ENCODE measurements around the gene CXorf65.

CXorf65 gene

GRCh38 chrX:71106427-71106826 lies at the start of gene CXorf65:
TSS of gene CXorf65 (minus strand) at chrX:71106740. CDS start at chrX:71106556, 184 bp downstream.
- no peak for DNase-seq (ENCODE audit: low read depth)

DNA sequence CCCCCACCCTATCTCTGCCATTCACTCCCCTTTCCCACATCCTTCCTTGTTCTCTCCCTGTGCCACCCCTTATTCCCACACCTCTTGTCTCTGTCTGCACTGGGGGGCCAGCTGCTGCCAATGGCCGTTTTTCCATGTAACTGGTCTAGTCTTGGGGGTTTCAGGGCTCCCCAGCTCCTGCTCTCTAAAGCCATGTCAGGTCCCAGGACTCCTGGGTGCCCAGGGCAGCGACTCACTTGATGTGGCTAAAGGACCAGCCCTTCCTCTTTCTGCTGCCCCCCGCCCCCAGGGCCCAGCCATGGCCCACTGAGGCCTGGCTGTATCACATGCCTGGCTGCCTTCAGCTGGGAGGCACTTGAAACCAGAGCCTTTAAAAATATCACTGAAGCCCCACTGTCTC lies 48.1 kb upstream of the CXorf65 start:
- no peak for DNase-seq (ENCODE audit: low read depth)

- no peak for DNase-seq (ENCODE audit: low read depth)
Measured at GRCh38 chrX:71154196-71154595, 47.7 kb upstream of the CXorf65 start.

DNA sequence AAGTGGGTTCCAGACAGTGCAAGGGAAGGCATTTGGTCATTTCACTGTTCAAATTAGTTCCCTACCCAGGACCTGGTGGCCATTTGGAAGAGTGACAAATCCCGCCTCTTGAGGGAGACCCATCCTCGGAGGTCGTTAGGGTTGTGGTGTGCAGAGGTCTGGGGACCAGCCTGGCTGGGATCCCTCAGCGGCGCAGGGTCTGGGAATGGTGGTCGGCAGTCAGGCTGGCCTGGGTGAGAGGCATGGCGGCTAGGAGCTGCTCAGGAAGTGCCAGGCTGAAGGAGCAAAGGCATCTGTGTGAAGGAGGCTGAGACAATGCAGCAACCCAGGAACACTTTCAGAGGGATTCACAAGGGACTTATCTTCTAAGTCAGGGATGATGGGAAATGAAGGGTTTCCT lies 44.8 kb upstream of the CXorf65 start:
- DNase-seq (ENCODE audit: low read depth) = no peak

- DNase-seq (ENCODE audit: low read depth) = no peak
Measured at GRCh38 chrX:71148278-71148663, 41.7 kb upstream of the CXorf65 start.

- DNase-seq (ENCODE audit: low read depth) = no peak
Measured at GRCh38 chrX:71147496-71148277, 41.1 kb upstream of the CXorf65 start.

GRCh38 chrX:71144651-71145050 lies 38.1 kb upstream of the CXorf65 start, which contains the start of gene NLGN3:
TSS of gene NLGN3 (plus strand) at chrX:71144841. CDS start at chrX:71147750, 2,909 bp downstream.
- DNase-seq (ENCODE audit: low read depth) = no peak

DNA sequence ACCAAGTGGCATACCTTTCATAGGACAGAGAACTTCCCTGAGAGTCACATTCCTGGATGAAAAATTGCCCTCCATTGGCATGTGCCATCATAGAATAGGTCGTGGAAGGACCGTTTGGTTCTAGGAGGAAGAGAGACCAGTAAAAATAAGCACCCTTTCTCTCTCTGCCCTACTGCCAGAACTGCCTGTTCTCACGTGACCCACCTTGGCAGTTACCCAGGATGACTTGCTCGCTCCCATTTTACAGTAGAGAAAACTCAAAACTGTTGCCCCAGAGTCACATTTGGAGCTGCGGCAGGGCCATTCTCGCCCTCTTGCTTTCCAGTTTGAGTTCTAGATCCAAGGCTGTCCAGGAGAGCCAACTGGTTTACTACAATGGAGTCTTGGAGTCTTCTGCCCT lies 37.0 kb upstream of the CXorf65 start:
- DNase-seq (ENCODE audit: low read depth) = no peak

DNA sequence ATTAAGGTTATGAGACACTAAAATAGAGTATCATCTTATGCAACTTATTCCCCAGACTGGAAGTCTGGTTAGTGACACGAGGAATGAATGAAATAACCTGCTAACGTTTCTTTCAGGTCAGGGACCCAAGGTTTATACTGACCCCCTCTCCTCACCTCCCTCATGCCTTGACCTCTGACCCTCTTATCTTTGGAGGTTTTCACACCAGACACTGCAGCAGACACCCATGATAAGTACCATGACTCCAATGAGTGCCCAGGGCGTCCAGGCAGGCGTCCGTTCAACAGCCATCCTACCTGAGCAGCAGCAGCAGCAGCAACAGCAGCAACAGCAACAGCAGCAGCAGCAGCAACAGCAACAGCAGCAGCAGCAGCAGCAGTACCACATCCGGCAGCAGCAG lies 33.9 kb upstream of the CXorf65 start:
- no peak for DNase-seq (ENCODE audit: low read depth)

- no peak for DNase-seq (ENCODE audit: low read depth)
Measured at GRCh38 chrX:71131510-71131909, 25.0 kb upstream of the CXorf65 start.

GRCh38 chrX:71128915-71129765 lies 22.6 kb upstream of the CXorf65 start:
- no peak for DNase-seq (ENCODE audit: low read depth)

DNA sequence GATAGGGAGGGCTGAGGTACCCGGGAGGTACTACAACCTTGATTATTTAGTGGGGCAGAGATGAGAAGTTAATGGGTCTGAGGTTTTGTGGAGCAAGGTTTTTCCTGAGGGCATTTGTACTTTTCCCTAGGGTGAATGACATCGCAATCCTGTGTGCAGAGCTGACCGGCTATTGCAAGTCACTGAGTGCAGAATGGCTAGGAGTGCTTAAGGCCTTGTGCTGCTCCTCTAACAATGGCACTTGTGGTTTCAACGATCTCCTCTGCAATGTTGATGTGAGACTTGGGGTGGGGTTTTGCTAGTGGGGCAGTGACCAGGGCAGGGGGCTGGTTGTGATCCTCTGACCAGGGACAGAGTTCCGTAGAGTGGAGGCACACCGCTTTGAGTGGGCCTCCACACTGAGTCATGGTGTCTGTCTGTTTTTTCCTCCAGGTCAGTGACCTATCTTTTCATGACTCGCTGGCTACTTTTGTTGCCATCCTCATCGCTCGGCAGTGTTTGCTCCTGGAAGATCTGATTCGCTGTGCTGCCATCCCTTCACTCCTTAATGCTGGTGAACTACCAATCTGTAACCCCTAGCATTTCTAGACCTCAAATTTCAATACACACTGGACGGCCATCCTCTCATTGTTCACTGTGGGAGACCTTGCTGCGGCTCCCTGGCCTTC lies 21.8 kb upstream of the CXorf65 start:
- DNase-seq (ENCODE audit: low read depth) = no peak

- DNase-seq (ENCODE audit: low read depth) = no peak
Measured at GRCh38 chrX:71118985-71119535, 12.5 kb upstream of the CXorf65 start.

DNA sequence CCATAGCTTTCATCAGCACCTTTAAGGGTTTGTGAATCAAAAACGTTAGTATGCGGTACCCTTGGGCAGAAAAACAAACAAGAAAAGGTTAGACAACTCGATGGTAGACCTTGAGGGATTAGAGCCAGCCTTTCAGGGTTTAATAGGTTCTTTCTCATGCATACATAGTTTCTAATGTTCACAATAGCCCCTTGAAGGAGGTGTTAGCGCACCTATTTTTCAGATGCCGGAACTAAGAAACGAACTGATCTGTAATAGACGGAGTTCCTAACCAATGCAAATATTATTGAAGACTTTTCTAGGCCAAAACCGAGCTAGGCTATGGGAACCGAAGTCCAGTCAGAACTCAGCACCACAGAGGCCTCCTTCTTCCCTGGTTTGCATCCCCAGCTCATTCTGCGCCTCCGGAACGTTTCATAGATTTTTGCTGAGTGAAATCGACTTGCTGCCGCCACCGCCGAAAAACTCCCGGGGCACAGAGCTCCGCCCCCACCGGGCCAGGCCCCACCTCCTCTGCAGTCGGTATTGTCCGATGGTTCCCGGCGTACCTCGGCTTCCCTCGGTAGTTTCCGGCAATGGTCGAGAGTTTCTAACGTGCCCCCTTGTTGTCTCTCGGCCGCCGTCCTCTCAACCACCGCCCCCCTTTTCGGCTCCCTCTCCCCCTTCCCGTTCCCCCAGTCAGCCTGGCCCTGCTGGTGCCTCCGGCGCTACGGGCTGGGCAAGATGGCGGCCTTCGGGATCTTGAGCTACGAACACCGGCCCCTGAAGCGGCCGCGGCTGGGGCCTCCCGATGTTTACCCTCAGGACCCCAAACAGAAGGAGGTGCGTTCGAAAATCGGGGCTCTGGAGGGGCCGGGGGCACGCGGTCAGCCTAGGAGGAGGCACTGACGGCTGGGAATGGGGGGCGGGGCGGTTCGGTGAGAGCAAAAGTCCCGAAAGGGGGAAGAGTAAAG lies 11.8 kb upstream of the CXorf65 start, which contains the start of gene MED12:
Gene MED12, plus strand, starts transcription at position 565 of the 953 bp plus-strand sequence. Its CDS starts 159 bp downstream, at position 724.
- peak; percentile 35 for DNase-seq (ENCODE audit: low read depth)

DNA sequence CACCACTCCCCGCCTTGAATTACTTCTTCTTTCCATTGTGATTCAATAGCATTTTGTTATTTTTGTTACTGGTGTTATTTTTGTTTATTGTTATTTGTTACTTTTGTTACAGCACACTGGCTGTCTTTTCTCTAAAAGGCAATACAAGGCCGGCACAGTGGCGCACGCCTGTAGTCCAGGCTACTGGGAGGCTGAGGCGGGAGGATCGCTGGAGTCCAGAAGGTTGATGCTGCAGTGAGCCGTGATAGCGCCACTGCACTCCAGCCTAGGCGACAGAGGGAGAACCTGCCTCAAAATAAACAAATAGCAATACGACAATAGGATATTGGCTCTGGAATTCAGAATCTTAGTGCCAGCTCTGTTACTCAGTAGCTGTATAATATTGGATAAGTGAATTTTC lies 10.8 kb upstream of the CXorf65 start:
- DNase-seq (ENCODE audit: low read depth) = no peak

DNA sequence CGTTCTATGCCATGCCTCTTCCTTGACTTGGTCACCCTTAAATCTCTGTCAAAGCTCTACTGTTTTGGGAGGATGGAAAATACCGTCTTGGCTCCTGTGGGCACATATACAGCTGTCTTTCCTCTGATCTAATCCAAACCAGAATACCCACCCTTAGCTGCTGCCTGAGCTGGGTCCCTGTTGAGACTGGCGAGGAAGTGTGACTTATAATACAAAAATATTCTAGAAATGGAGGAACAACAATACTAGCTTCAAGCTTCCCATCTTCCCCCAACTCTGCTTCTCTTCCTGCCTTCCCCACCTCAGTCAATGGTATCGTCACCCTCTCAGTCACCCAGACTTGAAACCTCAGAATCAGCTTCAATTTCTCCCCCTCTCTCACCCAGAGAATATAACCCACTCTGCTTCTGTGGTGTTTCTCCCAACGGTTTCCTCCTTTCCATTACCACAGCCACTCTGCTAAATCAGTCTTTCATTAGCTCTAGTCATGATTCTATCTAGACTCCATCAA lies 5.4 kb upstream of the CXorf65 start:
- DNase-seq (ENCODE audit: low read depth) = no peak

GRCh38 chrX:71111141-71111843 lies 4.8 kb upstream of the CXorf65 start, which contains the start of gene IL2RG:
TSS of gene IL2RG (minus strand) at chrX:71111577. CDS start at chrX:71111539, 38 bp downstream.
- DNase-seq (ENCODE audit: low read depth) = no peak

- no peak for DNase-seq (ENCODE audit: low read depth)
Measured at GRCh38 chrX:71109051-71109450, 2.5 kb upstream of the CXorf65 start.

DNA sequence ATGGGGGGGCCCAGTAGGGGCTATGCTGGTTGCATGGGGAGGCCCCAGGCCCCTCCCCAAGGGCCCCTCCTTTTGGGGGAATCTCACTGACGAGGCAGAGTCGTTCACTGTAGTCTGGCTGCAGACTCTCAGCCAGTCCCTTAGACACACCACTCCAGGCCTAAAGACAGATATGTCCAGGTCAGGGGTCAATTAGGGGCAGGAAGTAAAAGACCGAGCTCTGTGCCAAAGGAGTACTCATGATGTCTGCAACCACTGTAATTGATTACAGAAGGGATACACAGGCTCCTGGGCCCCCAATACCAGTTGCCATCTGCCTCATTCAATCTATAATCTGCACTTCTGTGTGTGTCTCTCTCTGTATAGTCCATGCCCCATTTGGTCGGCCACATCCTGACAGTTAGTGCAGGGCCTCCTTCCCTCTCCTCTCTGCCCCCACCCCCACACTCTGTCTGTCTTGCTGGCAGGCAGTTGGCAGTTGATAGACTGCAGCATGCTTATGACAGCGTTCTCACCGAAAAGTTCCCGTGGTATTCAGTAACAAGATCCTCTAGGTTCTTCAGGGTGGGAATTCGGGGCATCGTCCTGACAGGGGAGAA lies 1.3 kb upstream of the CXorf65 start:
- no peak for DNase-seq (ENCODE audit: low read depth)

GRCh38 chrX:71107245-71107644 lies 705 bp upstream of the CXorf65 start:
- no peak for DNase-seq (ENCODE audit: low read depth)

Data from GM04503 (cell line).